Progenitor cell of endocrine pancreas (in vitro differentiated cells): ENCODE measurements around the gene ITGB8. TPM values are rescaled to one million over a fixed set of nuclear protein-coding genes. Genes with fewer than 3 reads are reported as not detected.
A peak's percentile ranks its signal among the peaks of the same experiment; 100 is the strongest.

ENCODE experiments used
- DNase-seq: peaks from one replicate; pipeline ENCODE4 v3.0.0; 2021; ENCODE audit warnings: low spot score; ENCODE audit not compliant: unreplicated experiment
- H3K27ac Mint-ChIP-seq: 2 replicates; pipeline ENCODE4 v1.8.0; 2021; ENCODE audit warnings: mild to moderate bottlenecking, moderate library complexity, mixed read lengths
- H3K27me3 Mint-ChIP-seq: 2 replicates; pipeline ENCODE4 v1.8.0; 2021; ENCODE audit warnings: mixed read lengths
- H3K36me3 Mint-ChIP-seq: 2 replicates; pipeline ENCODE4 v1.8.0; 2022; ENCODE audit warnings: mixed read lengths; ENCODE audit not compliant: insufficient read depth
- H3K4me1 Mint-ChIP-seq: 2 replicates; pipeline ENCODE4 v1.8.0; 2021; ENCODE audit warnings: low read depth, mixed read lengths
- H3K4me3 Mint-ChIP-seq: 2 replicates; pipeline ENCODE4 v1.8.0; 2021; ENCODE audit warnings: low read depth, mild to moderate bottlenecking, moderate library complexity, mixed read lengths
- H3K9me3 Mint-ChIP-seq: 2 replicates; pipeline ENCODE4 v1.8.0; 2021; ENCODE audit warnings: low read depth, mixed read lengths
- total RNA-seq: library from RNA; stranded (reverse); gene quantifications from 2 replicates; pipeline ENCODE4 v1.2.1, GENCODE V29; 2021
- TF ChIP-seq, protein P1 (sequence below): fragments of 200-600 bp; sonication (generic); IDR thresholded peaks from one replicate; pipeline ENCODE4 v1.5.0; 2021; ENCODE audit warnings: antibody characterized with exemption, mild to moderate bottlenecking; ENCODE audit not compliant: unreplicated experiment

The ITGB8 gene
- total RNA-seq, 1 donor from 2014 or later: 37.2 TPM

DNA sequence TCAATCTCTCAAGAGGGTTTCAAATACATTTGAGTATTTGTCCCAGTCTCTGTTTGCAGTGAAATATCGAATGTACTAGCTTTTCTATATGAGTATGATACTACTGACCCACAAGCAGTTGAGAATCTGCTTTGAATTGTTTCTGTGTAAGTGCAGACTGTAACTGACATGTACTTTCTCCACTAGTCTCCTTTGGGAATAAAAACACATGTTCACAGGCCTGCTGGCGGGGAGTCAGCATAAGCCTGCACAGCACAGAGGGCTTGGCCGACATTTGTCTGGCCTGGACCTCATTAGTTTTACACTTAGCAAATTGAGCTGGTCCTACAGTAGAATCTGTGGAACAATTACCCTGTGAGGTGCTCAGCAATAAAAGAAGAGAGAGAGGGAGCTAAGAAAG, 72.6 kb downstream of the ITGB8 start:
- Mint-ChIP-seq H3K27me3 (no peaks in the 10 kb centered on the region), H3K27ac (no peak overlapping the region), H3K4me1 (peaks cover 18% of the 10 kb centered on the region), H3K36me3 (peaks cover 35% of the 10 kb centered on the region), H3K4me3 (no peak overlapping the region), H3K9me3 (no peaks in the 10 kb centered on the region)
- TF ChIP-seq, protein P1, sequence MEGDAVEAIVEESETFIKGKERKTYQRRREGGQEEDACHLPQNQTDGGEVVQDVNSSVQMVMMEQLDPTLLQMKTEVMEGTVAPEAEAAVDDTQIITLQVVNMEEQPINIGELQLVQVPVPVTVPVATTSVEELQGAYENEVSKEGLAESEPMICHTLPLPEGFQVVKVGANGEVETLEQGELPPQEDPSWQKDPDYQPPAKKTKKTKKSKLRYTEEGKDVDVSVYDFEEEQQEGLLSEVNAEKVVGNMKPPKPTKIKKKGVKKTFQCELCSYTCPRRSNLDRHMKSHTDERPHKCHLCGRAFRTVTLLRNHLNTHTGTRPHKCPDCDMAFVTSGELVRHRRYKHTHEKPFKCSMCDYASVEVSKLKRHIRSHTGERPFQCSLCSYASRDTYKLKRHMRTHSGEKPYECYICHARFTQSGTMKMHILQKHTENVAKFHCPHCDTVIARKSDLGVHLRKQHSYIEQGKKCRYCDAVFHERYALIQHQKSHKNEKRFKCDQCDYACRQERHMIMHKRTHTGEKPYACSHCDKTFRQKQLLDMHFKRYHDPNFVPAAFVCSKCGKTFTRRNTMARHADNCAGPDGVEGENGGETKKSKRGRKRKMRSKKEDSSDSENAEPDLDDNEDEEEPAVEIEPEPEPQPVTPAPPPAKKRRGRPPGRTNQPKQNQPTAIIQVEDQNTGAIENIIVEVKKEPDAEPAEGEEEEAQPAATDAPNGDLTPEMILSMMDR: no peak
- DNase-seq: no peak

DNA sequence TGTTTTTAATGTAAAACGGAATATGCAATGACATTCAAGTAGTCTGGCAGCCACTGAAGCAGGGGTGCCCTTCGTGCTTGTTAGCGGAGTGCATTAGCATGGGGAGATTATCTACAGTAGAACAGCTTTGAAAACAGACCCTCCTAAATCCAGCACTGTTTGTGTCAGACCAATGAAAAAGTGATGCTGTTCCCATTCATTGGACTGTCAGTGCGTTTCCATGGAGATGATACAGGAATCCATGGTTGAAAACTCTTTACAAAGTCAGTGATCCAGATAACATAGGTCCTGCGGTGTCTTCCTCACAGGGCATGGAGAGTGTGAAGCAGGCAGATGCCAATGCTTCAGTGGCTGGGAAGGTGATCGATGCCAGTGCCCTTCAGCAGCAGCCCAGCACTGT, 73.6 kb downstream of the ITGB8 start:
- H3K36me3 Mint-ChIP-seq: peaks cover 33% of the 10 kb centered on the region
- TF ChIP-seq, protein P1: no peak
- H3K4me1 Mint-ChIP-seq: peaks cover 19% of the 10 kb centered on the region
- no peaks in the 10 kb centered on the region for H3K9me3 Mint-ChIP-seq
- H3K4me3 Mint-ChIP-seq: no peak overlapping the region
- no peak overlapping the region for H3K27ac Mint-ChIP-seq
- DNase-seq: no peak
- no peaks in the 10 kb centered on the region for H3K27me3 Mint-ChIP-seq

GRCh38 chr7:20407585-20408466, 77.1 kb downstream of the ITGB8 start:
- peaks cover 21% of the 10 kb centered on the region for H3K4me1 Mint-ChIP-seq
- no peak for DNase-seq
- no peaks in the 10 kb centered on the region for H3K9me3 Mint-ChIP-seq
- H3K27me3 Mint-ChIP-seq: no peaks in the 10 kb centered on the region
- H3K4me3 Mint-ChIP-seq: peak overlapping the region; percentile 1
- TF ChIP-seq, protein P1: no peak
- H3K36me3 Mint-ChIP-seq: peaks cover 34% of the 10 kb centered on the region
- H3K27ac Mint-ChIP-seq: peak overlapping the region; percentile 91

DNA sequence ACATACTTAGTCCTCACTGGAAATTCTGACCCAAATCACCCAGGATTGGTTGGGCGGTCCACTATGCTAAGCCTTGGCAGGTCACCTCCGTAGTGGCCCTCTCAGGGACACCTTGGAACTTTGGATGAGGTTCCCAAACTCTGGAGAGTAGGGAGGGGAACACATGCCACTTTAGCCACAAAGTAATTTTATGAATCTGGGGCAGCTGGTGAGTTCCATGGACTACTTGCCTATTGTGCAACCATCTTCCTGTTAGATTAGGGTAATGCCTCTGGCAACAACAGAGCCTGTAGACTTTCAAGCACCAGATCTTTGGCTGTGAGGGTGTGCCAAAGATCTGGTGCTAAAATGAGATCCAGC, 77.7 kb downstream of the ITGB8 start:
- Mint-ChIP-seq H3K27me3 (no peaks in the 10 kb centered on the region), H3K36me3 (peaks cover 34% of the 10 kb centered on the region), H3K4me3 (no peak overlapping the region), H3K9me3 (no peaks in the 10 kb centered on the region), H3K27ac (peak overlapping the region; percentile 45), H3K4me1 (peaks cover 21% of the 10 kb centered on the region)
- DNase-seq: no peak
- TF ChIP-seq, protein P1: no peak

- Mint-ChIP-seq H3K4me1 (peaks cover 21% of the 10 kb centered on the region), H3K4me3 (no peak overlapping the region)
These were observed 79.3 kb downstream of the ITGB8 start for GRCh38 chr7:20409961-20410360.

More at GRCh38 chr7:20409961-20410360, 79.3 kb downstream of the ITGB8 start:
- H3K27ac Mint-ChIP-seq: no peak overlapping the region
- no peaks in the 10 kb centered on the region for H3K9me3 Mint-ChIP-seq
- TF ChIP-seq, protein P1: no peak
- no peak for DNase-seq
- peaks cover 27% of the 10 kb centered on the region for H3K36me3 Mint-ChIP-seq
- no peaks in the 10 kb centered on the region for H3K27me3 Mint-ChIP-seq
